Transverse colon (tissue), 4 donors: Measurements from ENCODE around the gene UNC93B1. TPM values are rescaled to one million over a fixed set of nuclear protein-coding genes. Genes with fewer than 3 reads are reported as not detected.

Experiments used
- DNase-seq: peaks from one replicate; pipeline ENCODE4 v3.0.0-alpha.2; 2019
- H3K27ac ChIP-seq, 4 donors: fragments of 200-600 bp; sonication (generic); 2 replicates each; pipeline ENCODE4 v1.5.1; 2016 to 2018; ENCODE audit warnings: inconsistent platforms in 4 of 4
- H3K27me3 ChIP-seq: fragments of 200-600 bp; sonication (generic); 2 replicates; pipeline ENCODE4 v1.5.1; 2017; ENCODE audit warnings: inconsistent platforms
- H3K36me3 ChIP-seq, 4 donors: fragments of 200-600 bp; sonication (generic); 2 replicates each; pipeline ENCODE4 v1.5.1; 2017 to 2019; ENCODE audit warnings: inconsistent platforms in 4 of 4
- H3K4me1 ChIP-seq, 4 donors: fragments of 200-600 bp; sonication (generic); 2 replicates each; pipeline ENCODE4 v1.5.1; 2017 to 2020; ENCODE audit warnings: inconsistent platforms in 4 of 4
- H3K4me3 ChIP-seq, 4 donors: fragments of 200-600 bp; sonication (generic); 1 replicate in 1 of 4; 2 replicates in 3 of 4; pipeline versions ENCODE4 v1.5.1 to v1.6.1; 2017 to 2019; ENCODE audit warnings: inconsistent platforms in 4 of 4
- H3K9me3 ChIP-seq, 2 donors: fragments of 200-600 bp; sonication (generic); 2 replicates each; pipeline ENCODE4 v1.5.1; 2017 to 2019; ENCODE audit warnings: inconsistent platforms in 2 of 2
- CTCF ChIP-seq, 5 experiments: fragments of 200-600 bp in 3 of 5; fragments of 450-650 bp in 2 of 5; sonication (generic) in 3 of 5; IDR thresholded peaks; 1 replicate in 2 of 5; 2 replicates in 3 of 5; pipeline ENCODE4 v1.5.1; 2016 to 2017; ENCODE audit warnings: antibody characterized with exemption in 5 of 5, inconsistent platforms in 3 of 5, mild to moderate bottlenecking in 2 of 5, moderate library complexity in 1 of 5
- EP300 ChIP-seq: sonication (generic); formaldehyde crosslinking; IDR thresholded peaks from one replicate; pipeline ENCODE4 v1.6.1; 2017; ENCODE audit warnings: antibody characterized with exemption, low read depth
- POLR2A ChIP-seq: fragments of 450-650 bp; IDR thresholded peaks from one replicate; pipeline ENCODE4 v1.6.1; 2016; ENCODE audit warnings: antibody characterized with exemption, mild to moderate bottlenecking, moderate library complexity
- POLR2AphosphoS5 ChIP-seq, 3 donors: sonication (generic); formaldehyde crosslinking; IDR thresholded peaks; one replicate each; pipeline ENCODE4 v1.6.1; 2016; ENCODE audit warnings: antibody characterized with exemption in 3 of 3
- WGBS, 2 donors: methylation state at CpG; one replicate each; pipeline ENCODE4 v1.1.5; 2018; ENCODE audit warnings: low coverage in 1 of 2; 5-methylcytosine and 5-hydroxymethylcytosine counted together
- in situ Hi-C, 4 donors: fragments of 200-750 bp; cut with MboI; loops; one replicate each; pipeline versions ENCODE4 v1.15.0 to v1.15.1; 2017; ENCODE audit warnings: low sequenced_read_pairs in 3 of 4, low pct_ligation_motif_present in 1 of 4, low pct_unique_long_range_greater_than_20kb in 1 of 4
- intact Hi-C: fragments of 100-400 bp; cut with DNase I; formaldehyde crosslinking; loops from one replicate; pipeline ENCODE4 v1.15.1; 2023; ENCODE audit warnings: low total_unique reads
- total RNA-seq, 4 donors: library from RNA; depleted of rRNA; stranded (reverse); fragments of >200 nt; gene quantifications; one replicate each; pipeline ENCODE4 v1.1.0, GENCODE V29; 2016

The UNC93B1 gene
- total RNA-seq, 4 donors from 2014 or later = 32.2 to 67.7 (median 54.7) TPM

GRCh38 chr11:68027667-68028066 lies 23.8 kb upstream of the UNC93B1 start:
- no peak for DNase-seq
- 92% methylated on average over 21 of the region's 21 CpGs; no CpG with 5 or more reads in 1 of the 2 donors for WGBS, 2 donors
- H3K27me3 ChIP-seq = no peaks in the 10 kb centered on the region
- in situ Hi-C loops = no loop called here
- no peak overlapping the region for H3K4me3 ChIP-seq
- H3K9me3 ChIP-seq = no peaks in the 10 kb centered on the region
- H3K27ac ChIP-seq = no peak overlapping the region
- H3K36me3 ChIP-seq = no peaks in the 10 kb centered on the region
- TF ChIP-seq POLR2A = no peak
- TF ChIP-seq POLR2AphosphoS5 (IDR thresholded peaks at IDR 0.05) = no peak
- no peak for TF ChIP-seq EP300
- no peak for TF ChIP-seq CTCF (IDR thresholded peaks at IDR 0.05)
- peaks cover 9 to 22% (median 18%) of the 10 kb centered on the region in 4 donors for H3K4me1 ChIP-seq
- intact Hi-C loops = no loop called here

- Histone ChIP-seq H3K4me1 (peaks cover 7 to 12% (median 11%) of the 10 kb centered on the region in 4 donors), H3K27ac (no peak overlapping the region), H3K9me3 (no peaks in the 10 kb centered on the region), H3K4me3 (no peak overlapping the region), H3K27me3 (no peaks in the 10 kb centered on the region), H3K36me3 (no peaks in the 10 kb centered on the region)
- in situ Hi-C loops = no loop called here
- intact Hi-C loops = no loop called here
- DNase-seq = no peak
- TF ChIP-seq EP300 = no peak
- TF ChIP-seq POLR2AphosphoS5 (IDR thresholded peaks at IDR 0.05) = no peak
- TF ChIP-seq POLR2A = no peak
- TF ChIP-seq CTCF (IDR thresholded peaks at IDR 0.05) = no peak
- 82 to 89% methylated on average over 3 to 17 of the region's 18 CpGs for WGBS, 2 donors
These were observed 22.7 kb upstream of the UNC93B1 start for GRCh38 chr11:68026391-68027105.

GRCh38 chr11:68025047-68025446 lies 21.1 kb upstream of the UNC93B1 start:
- Histone ChIP-seq H3K4me1 (peaks cover 5 to 6% (median 6%) of the 10 kb centered on the region in 4 donors), H3K9me3 (no peaks in the 10 kb centered on the region), H3K4me3 (no peak overlapping the region), H3K36me3 (no peaks in the 10 kb centered on the region), H3K27ac (no peak overlapping the region), H3K27me3 (no peaks in the 10 kb centered on the region)
- DNase-seq = no peak
- intact Hi-C loops (no loop called here), in situ Hi-C loops (no loop called here)
- no peak for TF ChIP-seq EP300
- TF ChIP-seq CTCF (IDR thresholded peaks at IDR 0.05) = no peak
- no peak for TF ChIP-seq POLR2AphosphoS5 (IDR thresholded peaks at IDR 0.05)
- TF ChIP-seq POLR2A = no peak
- 77% methylated on average over 5 of the region's 5 CpGs; no CpG with 5 or more reads in 1 of the 2 donors for WGBS, 2 donors

- Histone ChIP-seq H3K4me3 (no peak overlapping the region), H3K36me3 (no peaks in the 10 kb centered on the region), H3K9me3 (no peaks in the 10 kb centered on the region), H3K27ac (no peak overlapping the region), H3K27me3 (no peaks in the 10 kb centered on the region), H3K4me1 (peaks cover under 1 to 2% (median 2%) of the 10 kb centered on the region in 4 donors)
- no peak for DNase-seq
- in situ Hi-C loops (no loop called here), intact Hi-C loops (no loop called here)
- TF ChIP-seq EP300 (no peak), CTCF (IDR thresholded peaks at IDR 0.05) (no peak), POLR2A (no peak), POLR2AphosphoS5 (IDR thresholded peaks at IDR 0.05) (no peak)
- WGBS, 2 donors = 81 to 100% methylated on average over 2 to 5 of the region's 5 CpGs
These were observed 20.6 kb upstream of the UNC93B1 start for GRCh38 chr11:68024508-68024907.
